Measurements from ENCODE around the gene ATP6V0A1. TPM values are rescaled to one million over a fixed set of nuclear protein-coding genes. Genes with fewer than 3 reads are reported as not detected.
"Not testable (repeated sequence)": the region's sequence is repeated elsewhere in the genome, so short reads cannot be mapped to it uniquely, and the experiment has no call there.

ATP6V0A1 gene
- total RNA-seq, 1 donor from 2014 or later = 27.1 TPM

GRCh38 chr17:42545755-42546505, 87.3 kb downstream of the ATP6V0A1 start:
- peaks cover 16% of the 10 kb centered on the region for H3K4me1 Mint-ChIP-seq (ENCODE audit: low read depth)
- intact Hi-C loops (cut with micrococcal nuclease); DNase-seq (ENCODE audit: low spot score): not testable (repeated sequence)

GRCh38 chr17:42547001-42547461, 88.4 kb downstream of the ATP6V0A1 start:
- Mint-ChIP-seq H3K4me1 (ENCODE audit: low read depth) (peaks cover 8% of the 10 kb centered on the region), H3K27me3 (ENCODE audit: insufficient read depth) (no peaks in the 10 kb centered on the region), H3K4me3 (no peak overlapping the region), H3K36me3 (ENCODE audit: low read depth) (peaks cover 6% of the 10 kb centered on the region), H3K9me3 (no peaks in the 10 kb centered on the region), H3K27ac (no peak overlapping the region)
- DNase-seq (ENCODE audit: low spot score) = no peak
- intact Hi-C loops (cut with micrococcal nuclease) = no loop called here

More at GRCh38 chr17:42545755-42546505, 87.3 kb downstream of the ATP6V0A1 start:
- H3K27me3 Mint-ChIP-seq (ENCODE audit: insufficient read depth); H3K9me3 Mint-ChIP-seq; H3K36me3 Mint-ChIP-seq (ENCODE audit: low read depth); H3K27ac Mint-ChIP-seq; H3K4me3 Mint-ChIP-seq: not testable (repeated sequence)

GRCh38 chr17:42547698-42548069, 89.0 kb downstream of the ATP6V0A1 start:
- H3K9me3 Mint-ChIP-seq = no peaks in the 10 kb centered on the region
- H3K36me3 Mint-ChIP-seq (ENCODE audit: low read depth) = peaks cover 6% of the 10 kb centered on the region
- intact Hi-C loops (cut with micrococcal nuclease) = no loop called here
- H3K27ac Mint-ChIP-seq = no peak overlapping the region
- DNase-seq (ENCODE audit: low spot score) = no peak
- H3K27me3 Mint-ChIP-seq (ENCODE audit: insufficient read depth) = no peaks in the 10 kb centered on the region
- peaks cover 8% of the 10 kb centered on the region for H3K4me1 Mint-ChIP-seq (ENCODE audit: low read depth)
- no peak overlapping the region for H3K4me3 Mint-ChIP-seq

GRCh38 chr17:42548070-42548837, 89.6 kb downstream of the ATP6V0A1 start:
- H3K27ac Mint-ChIP-seq = no peak overlapping the region
- intact Hi-C loops (cut with micrococcal nuclease) = no loop called here
- H3K36me3 Mint-ChIP-seq (ENCODE audit: low read depth) = peaks cover 4% of the 10 kb centered on the region
- peak overlapping the region; percentile 19 for H3K4me3 Mint-ChIP-seq
- H3K4me1 Mint-ChIP-seq (ENCODE audit: low read depth) = peaks cover 8% of the 10 kb centered on the region
- H3K27me3 Mint-ChIP-seq (ENCODE audit: insufficient read depth) = no peaks in the 10 kb centered on the region
- DNase-seq (ENCODE audit: low spot score) = peak; percentile 69
- no peaks in the 10 kb centered on the region for H3K9me3 Mint-ChIP-seq

- Mint-ChIP-seq H3K27me3 (ENCODE audit: insufficient read depth) (no peaks in the 10 kb centered on the region), H3K36me3 (ENCODE audit: low read depth) (peaks cover 4% of the 10 kb centered on the region), H3K9me3 (no peaks in the 10 kb centered on the region), H3K4me3 (peak overlapping the region; percentile 53), H3K27ac (no peak overlapping the region), H3K4me1 (ENCODE audit: low read depth) (peaks cover 8% of the 10 kb centered on the region)
- intact Hi-C loops (cut with micrococcal nuclease) = no loop called here
- DNase-seq (ENCODE audit: low spot score) = no peak
These were observed 90.5 kb downstream of the ATP6V0A1 start for GRCh38 chr17:42548993-42549755.

- Mint-ChIP-seq H3K4me3 (peak within 1 kb of the TSS; percentile 94), H3K4me1 (ENCODE audit: low read depth) (peaks cover 14% of the 10 kb centered on the region), H3K27ac (peak within 1 kb of the TSS; percentile 95)
- H3K36me3 Mint-ChIP-seq (ENCODE audit: low read depth); DNase-seq (ENCODE audit: low spot score); H3K9me3 Mint-ChIP-seq; H3K27me3 Mint-ChIP-seq (ENCODE audit: insufficient read depth); intact Hi-C loops (cut with micrococcal nuclease): not testable (repeated sequence)
These were observed 94.1 kb downstream of the ATP6V0A1 start, which contains the start of gene HSD17B1 for GRCh38 chr17:42552736-42553135. Gene HSD17B1 (plus strand): TSS chr17:42552923. CDS start chr17:42552934, 11 bp downstream.

GRCh38 chr17:42553161-42553818, 94.6 kb downstream of the ATP6V0A1 start:
- H3K36me3 Mint-ChIP-seq (ENCODE audit: low read depth) = peaks cover 1% of the 10 kb centered on the region
- peak overlapping the region; percentile 95 for H3K27ac Mint-ChIP-seq
- DNase-seq (ENCODE audit: low spot score) = no peak
- peak overlapping the region; percentile 94 for H3K4me3 Mint-ChIP-seq
- intact Hi-C loops (cut with micrococcal nuclease) = no loop called here
- peaks cover 14% of the 10 kb centered on the region for H3K4me1 Mint-ChIP-seq (ENCODE audit: low read depth)
- H3K9me3 Mint-ChIP-seq = no peaks in the 10 kb centered on the region
- H3K27me3 Mint-ChIP-seq (ENCODE audit: insufficient read depth) = no peaks in the 10 kb centered on the region

- intact Hi-C loops (cut with micrococcal nuclease) = loop anchor here (1.0 kb wide), 1 partner anchor 18 kb away; the partner anchor contains the start of gene NAGLU
- no peak for DNase-seq (ENCODE audit: low spot score)
- Mint-ChIP-seq H3K4me1 (ENCODE audit: low read depth) (peaks cover 12% of the 10 kb centered on the region), H3K27ac (peak overlapping the region; percentile 95), H3K36me3 (ENCODE audit: low read depth) (peaks cover 1% of the 10 kb centered on the region), H3K9me3 (no peaks in the 10 kb centered on the region), H3K4me3 (peak overlapping the region; percentile 94), H3K27me3 (ENCODE audit: insufficient read depth) (no peaks in the 10 kb centered on the region)
These were observed 95.2 kb downstream of the ATP6V0A1 start for GRCh38 chr17:42553866-42554249.

GRCh38 chr17:42554250-42555121, 95.8 kb downstream of the ATP6V0A1 start:
- Mint-ChIP-seq H3K27ac (peak overlapping the region; percentile 95), H3K36me3 (ENCODE audit: low read depth) (peaks cover 1% of the 10 kb centered on the region), H3K27me3 (ENCODE audit: insufficient read depth) (no peaks in the 10 kb centered on the region), H3K4me1 (ENCODE audit: low read depth) (peaks cover 6% of the 10 kb centered on the region), H3K4me3 (peak overlapping the region; percentile 94), H3K9me3 (no peaks in the 10 kb centered on the region)
- DNase-seq (ENCODE audit: low spot score) = peak; percentile 75
- intact Hi-C loops (cut with micrococcal nuclease) = loop anchor here (1.0 kb wide), 1 partner anchor 18 kb away; the partner anchor contains the start of gene NAGLU

- H3K4me3 Mint-ChIP-seq = peak overlapping the region; percentile 94
- no peaks in the 10 kb centered on the region for H3K9me3 Mint-ChIP-seq
- no peaks in the 10 kb centered on the region for H3K27me3 Mint-ChIP-seq (ENCODE audit: insufficient read depth)
- peaks cover 1% of the 10 kb centered on the region for H3K36me3 Mint-ChIP-seq (ENCODE audit: low read depth)
- no peak for DNase-seq (ENCODE audit: low spot score)
- intact Hi-C loops (cut with micrococcal nuclease) = no loop called here
- H3K4me1 Mint-ChIP-seq (ENCODE audit: low read depth) = peaks cover 6% of the 10 kb centered on the region
- peak overlapping the region; percentile 95 for H3K27ac Mint-ChIP-seq
These were observed 96.5 kb downstream of the ATP6V0A1 start for GRCh38 chr17:42555122-42555622.

GRCh38 chr17:42555961-42556617, 97.4 kb downstream of the ATP6V0A1 start:
- peak overlapping the region; percentile 94 for H3K4me3 Mint-ChIP-seq
- H3K4me1 Mint-ChIP-seq (ENCODE audit: low read depth); H3K27me3 Mint-ChIP-seq (ENCODE audit: insufficient read depth); H3K9me3 Mint-ChIP-seq; H3K36me3 Mint-ChIP-seq (ENCODE audit: low read depth); intact Hi-C loops (cut with micrococcal nuclease); DNase-seq (ENCODE audit: low spot score); H3K27ac Mint-ChIP-seq: not testable (repeated sequence)
